DMS 273 (cell line): ENCODE measurements around the gene KLHL7.
"Not testable (repeated sequence)": the region's sequence is repeated elsewhere in the genome, so short reads cannot be mapped to it uniquely, and the experiment has no call there.

Experiments used
- DNase-seq: peaks from one replicate; lab custom pipeline; 2025; ENCODE audit not compliant: unreplicated experiment; lab: John Stamatoyannopoulos, UW

The KLHL7 gene

DNA sequence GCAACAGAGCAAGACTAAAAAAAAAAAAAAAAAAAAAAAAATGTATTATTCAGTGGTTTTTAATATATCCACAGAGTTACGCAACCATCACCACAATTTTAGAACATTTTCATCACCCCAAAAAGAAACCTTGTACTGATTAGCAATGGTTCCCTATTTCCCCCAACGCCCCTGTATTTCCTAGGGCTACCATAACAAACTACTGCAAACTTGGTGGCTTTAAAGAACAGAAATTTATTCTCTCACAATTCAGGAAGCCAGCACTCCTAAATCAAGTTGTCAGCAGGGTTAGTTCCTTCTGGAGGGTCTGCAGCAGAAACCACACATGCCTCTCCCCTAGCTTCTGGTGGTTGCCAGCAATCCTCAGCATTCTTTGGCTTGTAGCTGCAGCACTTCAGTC is 70.4 kb downstream of the KLHL7 start:
- DNase-seq: no peak

DNA sequence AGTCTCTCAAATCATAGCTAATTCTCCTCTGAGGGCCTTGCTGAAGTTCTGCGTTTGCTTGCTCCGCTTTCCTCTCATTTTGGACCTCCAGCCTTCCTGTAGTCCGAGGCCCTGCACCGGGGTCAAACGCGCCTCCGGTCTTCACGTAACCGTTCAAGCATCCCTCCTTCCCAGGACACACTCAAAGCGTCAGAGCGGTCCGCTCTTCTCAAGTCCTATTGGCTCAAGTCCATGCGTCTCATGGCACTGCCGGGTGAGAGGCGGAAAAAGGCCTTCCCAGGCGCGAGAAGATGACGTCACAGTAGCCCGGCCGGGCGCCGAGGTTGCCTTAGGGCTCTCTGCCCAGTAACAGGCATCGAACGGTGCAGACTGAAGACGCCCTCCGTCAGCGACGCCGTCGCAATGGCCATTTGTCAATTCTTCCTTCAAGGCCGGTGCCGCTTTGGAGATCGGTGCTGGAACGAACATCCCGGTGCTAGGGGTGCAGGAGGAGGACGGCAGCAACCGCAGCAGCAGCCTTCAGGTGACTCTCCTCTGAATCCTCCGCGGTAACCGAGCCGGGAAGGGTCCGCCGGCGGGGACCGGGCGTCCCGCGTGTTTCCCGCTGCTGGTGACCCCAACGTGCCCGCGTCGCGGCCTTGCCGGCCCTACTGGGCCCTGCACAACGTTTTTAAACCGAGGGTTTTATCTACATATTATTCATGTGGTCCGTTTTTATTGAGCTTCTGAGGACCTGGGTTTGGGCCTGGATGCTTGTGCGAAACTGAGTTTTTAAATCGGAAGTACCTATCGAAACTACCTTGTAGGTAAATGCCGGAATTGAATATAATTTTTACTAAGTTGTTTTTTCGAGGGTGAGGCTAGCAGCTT is 76.3 kb downstream of the KLHL7 start, which contains the start of gene NUP42:
Gene NUP42, plus strand, starts transcription at position 365 of the 870 bp plus-strand sequence. Its CDS starts 38 bp downstream, at position 403.
- DNase-seq: peak; percentile 100

DNA sequence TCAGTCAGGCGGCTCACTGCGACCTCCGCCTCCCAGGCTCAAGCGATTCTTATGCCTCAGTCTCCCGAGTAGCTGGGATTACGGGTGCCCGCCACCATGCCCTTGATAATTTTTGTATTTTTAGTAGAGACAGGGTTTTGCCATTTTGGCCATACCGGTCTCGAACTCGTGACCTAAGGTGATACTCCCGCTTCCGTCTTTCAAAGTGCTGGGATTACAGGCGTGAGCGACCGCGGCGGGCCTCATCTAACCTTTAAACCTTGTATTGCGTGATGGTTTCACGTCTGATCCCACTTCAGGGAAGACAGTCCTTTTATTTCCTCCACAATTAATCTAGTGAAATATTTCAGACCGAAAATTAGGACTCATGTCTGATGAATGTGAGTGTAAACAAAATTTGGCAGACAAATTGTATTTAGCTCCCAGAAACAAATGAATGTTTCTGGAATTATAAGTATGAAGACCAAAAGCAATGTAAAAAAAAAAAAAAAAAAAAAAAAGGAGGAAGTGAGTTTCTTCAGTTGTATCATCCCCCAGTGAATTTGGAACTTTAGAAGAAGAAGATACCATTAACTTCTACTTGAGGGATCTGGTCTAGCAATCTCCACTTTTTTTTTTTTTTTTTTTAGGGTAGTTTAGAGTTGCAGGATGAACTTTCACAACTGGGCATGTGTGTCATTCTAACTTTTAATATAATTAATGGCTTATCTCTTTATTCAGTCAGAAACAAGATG is 77.9 kb downstream of the KLHL7 start:
- DNase-seq: no peak

DNA sequence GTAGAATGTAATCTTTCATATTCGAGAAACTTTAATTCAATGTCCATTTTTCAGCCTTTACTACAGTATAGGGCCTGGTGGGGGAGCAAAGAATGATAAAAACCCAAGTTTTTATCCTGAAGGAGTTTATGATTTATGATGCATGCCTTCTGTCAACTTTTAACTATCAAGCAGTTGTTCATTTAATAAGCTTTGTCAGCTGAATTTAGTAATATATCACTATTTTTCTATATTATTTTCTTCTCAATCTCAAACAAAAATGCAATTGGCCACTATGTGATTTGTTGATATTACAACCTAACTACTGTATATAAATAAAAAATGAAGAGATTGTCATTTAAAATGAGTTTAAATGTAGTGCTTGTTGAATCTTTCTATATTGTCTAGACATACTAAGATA is 78.7 kb downstream of the KLHL7 start:
- DNase-seq: no peak

DNA sequence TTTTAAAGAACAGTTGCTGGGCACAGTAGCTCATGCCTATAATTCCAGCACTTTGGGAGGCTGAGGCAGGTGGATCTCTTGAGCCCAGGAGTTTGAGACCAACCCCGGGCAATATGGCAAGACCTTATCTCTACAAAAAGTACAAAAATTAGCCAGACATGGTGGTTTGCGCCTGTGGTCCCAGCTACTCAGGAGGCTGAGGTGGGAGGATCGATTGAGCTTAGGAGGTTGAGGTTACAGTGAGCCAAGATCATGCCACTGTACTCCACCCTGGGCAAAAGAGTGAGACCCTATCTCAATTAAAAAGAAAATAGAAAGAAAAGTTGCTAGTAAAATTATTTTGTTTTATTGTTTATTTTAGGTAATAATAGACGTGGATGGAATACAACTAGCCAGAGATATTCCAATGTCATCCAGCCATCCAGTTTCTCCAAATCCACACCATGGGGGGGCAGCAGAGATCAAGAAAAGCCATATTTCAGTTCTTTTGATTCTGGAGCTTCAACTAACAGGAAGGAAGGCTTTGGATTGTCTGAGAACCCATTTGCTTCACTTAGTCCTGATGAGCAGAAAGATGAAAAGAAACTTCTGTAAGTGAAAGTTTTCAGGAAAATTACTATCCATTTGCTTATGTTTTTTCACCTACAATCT is 79.2 kb downstream of the KLHL7 start:
- DNase-seq: peak; percentile 69

DNA sequence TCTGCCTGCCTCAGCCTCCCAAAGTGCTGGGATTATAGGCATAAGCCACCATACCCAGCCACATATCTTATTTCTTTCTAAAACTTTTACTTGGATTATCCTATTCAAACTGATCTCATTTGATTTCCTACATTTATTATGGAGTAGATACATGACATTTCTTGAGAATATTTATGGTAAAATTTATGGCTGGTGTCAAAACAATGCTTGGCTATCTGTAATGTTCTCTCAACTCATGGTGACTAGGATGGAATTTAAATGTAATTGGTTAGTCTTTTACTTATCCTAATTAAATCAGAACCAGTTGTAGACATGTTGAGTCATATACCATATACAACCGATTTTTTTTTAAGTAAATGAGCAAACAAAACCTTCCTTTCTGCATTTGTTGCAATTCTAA is 80.4 kb downstream of the KLHL7 start:
- DNase-seq: no peak

DNA sequence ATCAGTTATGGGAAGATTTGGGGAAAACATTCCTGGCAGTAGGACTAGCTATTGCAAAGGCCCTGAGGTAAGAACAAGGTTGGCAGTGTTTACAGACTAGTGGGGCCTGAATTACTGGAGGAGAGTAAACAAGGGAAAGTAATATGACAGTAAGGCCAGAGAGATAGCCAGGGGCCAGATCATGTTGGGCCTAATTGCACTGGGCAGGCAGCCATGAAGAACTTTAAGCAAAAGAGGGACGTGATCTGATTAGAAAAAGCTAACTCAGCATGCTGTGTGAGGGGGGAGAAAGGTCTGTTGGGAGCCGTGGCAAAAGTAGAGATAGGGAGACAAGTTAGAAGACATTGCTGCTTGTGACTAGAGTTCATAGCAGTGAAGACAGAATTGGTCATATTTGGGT is 85.4 kb downstream of the KLHL7 start:
- peak; percentile 31 for DNase-seq

DNA sequence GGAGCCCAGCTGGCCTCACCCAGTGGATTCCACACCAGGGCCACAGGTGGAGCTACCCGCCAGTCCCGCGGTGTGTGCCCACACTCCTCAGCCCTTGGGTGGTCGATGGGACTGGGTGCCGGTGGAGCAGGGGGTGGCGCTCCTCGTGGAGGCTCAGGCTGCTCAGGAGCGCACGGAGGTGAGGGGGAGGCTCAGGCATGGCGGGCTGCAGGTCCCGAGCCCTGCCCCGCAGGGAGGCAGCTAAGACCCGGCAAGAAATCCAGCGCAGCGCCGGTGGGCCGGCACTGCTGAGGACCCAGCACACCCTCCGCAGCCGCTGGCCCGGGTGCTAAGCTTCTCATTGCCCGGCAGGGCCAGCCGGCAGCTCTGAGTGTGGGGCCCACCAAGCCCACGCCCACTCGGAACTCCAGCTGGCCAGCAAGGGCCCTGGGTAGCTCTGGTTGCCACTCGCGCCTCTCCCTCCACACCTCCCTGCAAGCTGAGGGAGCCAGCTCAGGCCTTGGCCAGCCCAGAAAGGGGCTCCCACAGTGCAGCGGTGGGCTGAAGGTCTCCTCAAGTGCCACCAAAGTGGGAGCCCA is 88.2 kb downstream of the KLHL7 start:
- DNase-seq: not testable (repeated sequence)

DNA sequence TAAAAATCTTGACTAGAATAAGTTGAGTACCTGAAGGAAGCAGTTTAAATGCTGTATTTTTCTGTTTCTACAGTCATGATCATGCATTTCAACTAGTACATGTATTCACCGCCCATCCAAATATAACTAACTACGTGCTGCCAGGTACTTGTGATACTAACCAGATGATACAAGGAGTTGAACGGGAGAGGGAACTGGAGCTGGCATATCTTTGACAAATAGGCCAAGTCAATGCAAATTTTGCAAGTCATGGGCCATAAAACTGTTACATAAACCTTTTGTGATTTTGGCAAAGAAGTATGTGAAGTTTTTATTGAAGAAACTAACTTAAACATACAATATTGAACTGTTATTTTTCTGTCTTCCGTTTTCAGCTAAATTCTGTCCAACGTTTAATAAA is 90.7 kb downstream of the KLHL7 start:
- no peak for DNase-seq

DNA sequence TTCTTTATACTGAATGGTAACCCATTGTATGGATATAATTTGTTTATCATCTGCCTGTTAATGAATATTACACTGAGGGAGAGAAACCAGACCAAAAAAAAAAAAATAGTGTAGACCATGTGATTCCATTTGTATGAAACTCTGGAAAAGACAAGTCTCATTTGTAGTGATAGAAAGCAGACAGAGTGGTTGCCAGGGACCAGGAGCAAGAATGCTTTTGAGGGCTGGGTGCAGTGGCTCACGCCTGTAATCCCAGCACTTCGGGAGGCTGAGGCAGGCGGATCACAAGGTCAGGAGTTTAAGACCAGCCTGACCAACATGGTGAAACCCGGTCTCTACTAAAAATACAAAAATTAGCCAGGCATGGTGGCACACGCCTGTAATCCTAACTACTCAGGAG is 92.2 kb downstream of the KLHL7 start:
- DNase-seq: not testable (repeated sequence)

DNA sequence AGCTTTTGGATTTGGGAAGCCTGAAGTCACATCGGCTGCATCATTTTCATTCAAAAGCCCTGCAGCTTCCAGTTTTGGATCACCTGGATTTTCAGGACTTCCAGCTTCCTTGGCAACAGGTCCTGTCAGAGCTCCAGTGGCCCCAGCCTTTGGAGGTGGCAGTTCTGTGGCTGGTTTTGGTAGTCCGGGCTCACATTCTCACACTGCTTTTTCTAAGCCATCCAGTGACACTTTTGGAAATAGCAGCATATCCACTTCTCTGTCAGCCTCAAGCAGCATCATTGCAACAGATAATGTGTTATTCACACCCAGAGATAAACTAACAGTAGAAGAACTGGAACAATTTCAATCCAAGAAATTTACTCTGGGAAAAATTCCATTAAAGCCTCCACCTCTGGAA is 94.7 kb downstream of the KLHL7 start:
- DNase-seq: no peak

DNA sequence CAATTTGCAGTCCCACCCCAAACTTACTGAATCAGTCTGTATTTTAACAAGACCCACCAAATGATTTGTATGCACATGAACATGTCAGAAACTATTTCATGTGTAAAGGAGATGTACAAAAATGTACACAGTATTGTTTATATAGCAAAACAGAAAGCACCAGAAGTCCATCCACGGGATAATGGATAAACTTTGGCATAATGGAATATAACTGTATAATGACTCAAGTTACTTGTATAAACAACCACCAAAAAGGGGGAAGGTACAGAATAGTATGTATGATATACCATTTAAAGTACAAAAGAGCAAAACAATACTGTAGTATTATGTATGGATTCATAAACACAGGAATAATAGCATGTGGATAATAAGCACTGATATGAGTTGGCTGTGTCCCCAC is 98.7 kb downstream of the KLHL7 start:
- no peak for DNase-seq

DNA sequence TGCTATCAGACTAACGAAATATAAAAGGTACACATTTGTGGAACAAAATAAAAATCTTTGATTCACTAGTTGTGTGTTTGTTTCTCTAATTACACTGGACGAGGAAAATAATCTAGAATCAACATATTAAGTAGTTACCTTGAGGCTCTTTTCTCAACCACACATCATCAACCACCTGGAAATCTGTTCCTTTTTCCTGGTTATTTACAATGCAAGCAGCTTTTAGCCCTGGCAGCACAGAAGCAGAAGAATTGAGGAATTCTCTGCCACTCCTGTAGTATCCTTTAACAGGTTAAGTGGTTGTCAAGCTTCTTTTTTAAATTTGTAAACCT is 100.0 kb downstream of the KLHL7 start:
- DNase-seq: no peak

DNA sequence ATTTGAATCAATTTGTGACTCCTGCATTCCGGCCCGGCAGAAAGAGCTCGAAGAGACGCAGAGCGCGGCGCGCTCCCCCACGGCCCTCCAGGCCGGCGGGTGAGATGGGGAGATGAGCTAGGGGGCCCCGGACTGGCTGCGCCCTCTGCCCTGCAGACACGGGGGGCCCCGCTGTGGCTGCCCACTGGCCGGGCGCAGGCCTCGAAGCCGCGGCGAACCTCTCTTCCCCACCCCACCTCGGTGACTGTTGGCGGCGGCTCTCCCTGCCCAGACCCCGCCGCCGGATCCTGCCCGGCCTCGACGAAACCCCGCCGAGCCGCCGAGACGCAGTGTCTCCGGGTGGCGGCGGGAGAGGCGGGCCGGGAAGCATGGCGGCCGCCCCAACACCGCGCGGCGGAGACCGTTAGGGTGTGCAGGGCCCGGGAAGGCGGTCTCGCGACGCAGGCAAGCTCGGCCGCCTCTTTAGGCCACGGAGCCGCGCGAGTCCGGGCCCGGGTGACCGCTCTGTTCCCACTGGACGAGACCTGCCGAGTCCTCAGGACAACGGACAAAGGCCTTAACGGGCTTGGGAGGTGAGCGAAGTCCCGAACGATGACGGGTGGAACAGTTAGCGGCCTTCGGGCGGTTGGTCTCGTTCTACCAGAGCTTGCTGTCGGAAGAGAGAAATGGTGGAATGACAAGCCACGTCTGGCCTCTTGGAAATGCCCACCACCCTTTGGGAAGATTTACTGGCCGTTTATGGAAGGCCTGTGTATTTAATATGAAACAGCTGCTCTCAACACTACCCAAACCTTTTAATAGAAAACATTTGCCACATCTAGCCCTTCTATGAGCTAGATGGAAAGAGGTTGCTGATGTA is 100.6 kb downstream of the KLHL7 start:
- no peak for DNase-seq

DNA sequence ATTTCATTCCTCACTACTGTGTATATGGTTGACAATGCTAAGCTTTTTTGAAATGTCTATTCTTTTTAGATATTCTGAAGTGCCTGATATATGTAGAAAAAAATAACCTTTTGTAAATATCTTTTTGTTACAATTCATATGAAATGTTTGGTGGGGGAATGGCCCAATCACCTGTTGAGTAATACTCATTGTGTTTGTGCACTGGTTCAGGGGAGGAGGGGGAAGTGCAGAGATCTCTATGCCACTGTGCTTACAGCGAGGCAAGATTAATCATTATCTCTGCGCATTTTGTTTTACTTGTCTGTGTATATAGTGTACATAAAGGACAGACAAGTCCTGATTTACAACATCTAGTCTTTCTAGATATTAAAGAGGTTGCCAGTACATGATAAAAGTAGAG is 101.4 kb downstream of the KLHL7 start:
- DNase-seq: no peak

DNA sequence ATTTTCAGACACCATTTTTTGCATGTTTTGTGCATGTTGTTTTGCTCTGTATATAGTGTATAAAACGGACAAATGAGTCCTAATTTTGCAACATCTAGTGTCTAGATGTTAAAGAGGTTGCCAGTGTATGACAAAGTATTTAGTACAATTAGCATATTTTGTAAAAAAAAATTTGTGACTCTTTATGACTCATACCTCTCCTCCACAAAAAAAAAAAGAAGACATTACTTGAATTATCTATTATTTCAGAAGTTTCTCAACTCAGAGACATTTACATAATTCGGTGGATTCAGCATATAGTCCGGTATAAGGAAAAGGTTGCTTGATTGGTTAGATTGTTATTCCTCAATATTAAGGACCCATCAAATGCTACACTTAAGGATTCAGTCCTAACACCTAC is 102.3 kb downstream of the KLHL7 start:
- no peak for DNase-seq

DNA sequence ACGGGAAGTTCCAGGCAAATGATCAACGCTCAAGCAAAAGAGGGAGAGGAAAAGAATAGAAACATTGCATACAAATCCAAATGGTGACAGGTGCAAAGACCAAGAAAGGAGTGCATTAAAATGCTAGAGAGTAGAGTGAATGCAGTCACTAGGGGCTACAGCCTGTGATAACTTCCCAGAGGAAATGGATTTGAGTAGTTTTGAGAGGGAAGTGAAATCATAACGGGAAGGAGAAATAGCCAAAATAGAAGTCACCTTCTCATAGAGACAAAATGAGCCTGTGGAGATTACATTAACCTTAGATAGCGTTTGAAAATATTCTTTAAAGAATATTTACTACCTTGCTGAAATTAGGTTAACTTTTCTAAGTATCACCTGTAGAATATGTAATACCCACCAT is 102.7 kb downstream of the KLHL7 start:
- no peak for DNase-seq

DNA sequence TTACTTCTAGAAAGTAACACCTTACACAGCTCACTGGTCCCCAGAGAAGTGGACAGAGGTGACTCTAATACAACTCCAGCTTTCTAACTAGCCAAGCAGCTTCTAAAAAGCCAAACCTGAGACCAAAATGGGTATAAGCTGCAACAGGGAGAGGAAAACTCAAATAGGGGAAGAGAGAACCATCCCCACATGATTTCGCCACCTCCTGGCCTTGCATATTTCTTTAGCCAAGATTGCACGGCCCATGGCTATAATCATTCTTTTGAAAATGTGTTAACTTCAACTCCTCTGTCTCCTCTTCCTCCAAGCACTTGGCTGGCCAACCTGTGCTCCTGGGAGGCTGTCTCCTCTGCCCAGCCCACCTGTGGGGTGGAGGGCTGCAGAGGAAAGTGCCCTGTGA is 104.9 kb downstream of the KLHL7 start:
- no peak for DNase-seq

DNA sequence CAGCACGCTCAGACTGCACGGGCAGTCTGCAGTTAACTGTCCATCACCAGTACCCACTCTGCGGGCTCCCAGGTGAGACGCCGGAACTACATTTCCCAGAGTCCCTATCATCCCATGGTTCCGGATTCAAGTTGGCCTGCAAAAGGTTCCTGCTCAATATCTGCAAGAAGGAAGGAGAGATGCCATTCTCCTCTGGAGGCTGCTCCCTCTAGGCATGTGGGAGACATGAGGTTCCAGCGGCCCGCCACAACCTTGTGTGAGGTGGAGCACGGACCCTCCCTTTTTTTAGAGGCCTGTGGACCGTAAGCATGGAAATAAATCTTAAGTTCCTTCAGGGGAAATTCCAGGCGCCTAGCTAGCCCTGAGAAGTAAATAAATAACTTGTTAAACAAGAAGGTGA is 106.0 kb downstream of the KLHL7 start:
- no peak for DNase-seq

DNA sequence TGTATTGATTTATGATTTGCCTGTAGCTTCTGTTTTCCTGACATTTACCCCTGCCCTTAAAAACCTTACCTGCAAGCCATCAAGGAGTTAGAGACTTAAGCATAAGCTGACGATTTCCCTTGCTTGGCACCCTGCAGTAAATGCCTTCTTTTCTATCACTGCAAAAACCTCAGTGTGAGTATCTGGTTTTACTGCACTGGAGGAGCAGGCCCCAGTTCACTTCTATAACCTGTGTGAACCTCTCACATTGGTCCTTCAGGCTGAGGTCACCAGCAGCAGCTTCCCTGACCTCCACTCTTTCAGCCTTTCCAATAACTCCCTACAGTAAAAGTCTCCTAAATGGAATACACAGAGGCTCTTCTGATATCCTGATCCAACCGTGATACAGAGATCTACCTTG is 106.8 kb downstream of the KLHL7 start:
- no peak for DNase-seq

DNA sequence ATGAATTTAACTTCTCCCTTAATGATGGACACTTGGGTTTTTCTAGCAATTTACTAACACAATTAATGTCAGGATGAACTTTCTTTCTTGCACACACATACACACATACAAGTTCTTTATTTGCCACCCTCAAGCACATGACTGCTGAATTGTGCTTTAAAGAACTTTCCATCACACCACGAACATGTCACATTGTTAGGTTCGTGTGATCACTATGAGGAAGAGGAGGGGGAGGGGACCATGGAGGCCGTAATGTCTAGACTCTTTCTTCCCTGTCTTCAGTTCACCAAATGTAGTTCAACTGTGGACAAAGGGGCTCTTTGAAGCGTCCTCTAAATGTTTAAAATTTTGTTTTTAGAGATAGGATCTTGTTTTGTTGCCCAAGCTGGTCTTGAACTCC is 107.3 kb downstream of the KLHL7 start:
- DNase-seq: no peak
